Esophagus squamous epithelium (tissue), 4 donors: ENCODE results near the gene MEA1.

Experiments used
- POLR2A ChIP-seq, 4 donors: fragments of 450-650 bp; IDR thresholded peaks; one replicate each; pipeline ENCODE4 v1.6.1; 2017; ENCODE audit warnings: antibody characterized with exemption in 4 of 4, mild to moderate bottlenecking in 4 of 4, moderate library complexity in 3 of 4
- TF ChIP-seq, protein P1 (sequence below), 6 experiments: fragments of 450-650 bp in 4 of 6; fragments of 200-600 bp in 2 of 6; sonication (generic) in 2 of 6; IDR thresholded peaks; one replicate each; pipeline ENCODE4 v1.5.1; 2016 to 2019; ENCODE audit warnings: antibody characterized with exemption in 6 of 6, mild to moderate bottlenecking in 4 of 6, moderate library complexity in 4 of 6

DNA sequence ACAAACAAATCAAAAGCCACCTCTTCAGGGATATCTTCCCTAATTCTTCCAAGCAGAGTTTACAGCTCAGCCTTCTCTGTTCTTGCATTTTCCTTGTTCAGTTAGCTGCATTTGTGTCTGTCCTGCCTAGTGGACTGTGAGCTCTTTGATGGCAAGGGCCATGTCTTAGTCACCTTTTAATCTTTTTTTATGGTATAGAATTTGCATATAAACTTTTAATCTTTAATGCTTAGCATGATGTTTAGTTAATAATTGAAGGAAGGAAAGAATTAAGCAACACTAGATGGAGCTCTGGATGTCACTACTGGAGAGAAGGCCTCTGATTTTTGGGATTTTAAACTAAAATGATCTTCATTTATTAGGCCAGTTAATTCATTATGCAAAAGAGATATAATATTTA is 17.2 kb downstream of the MEA1 start:
- TF ChIP-seq, protein P1, sequence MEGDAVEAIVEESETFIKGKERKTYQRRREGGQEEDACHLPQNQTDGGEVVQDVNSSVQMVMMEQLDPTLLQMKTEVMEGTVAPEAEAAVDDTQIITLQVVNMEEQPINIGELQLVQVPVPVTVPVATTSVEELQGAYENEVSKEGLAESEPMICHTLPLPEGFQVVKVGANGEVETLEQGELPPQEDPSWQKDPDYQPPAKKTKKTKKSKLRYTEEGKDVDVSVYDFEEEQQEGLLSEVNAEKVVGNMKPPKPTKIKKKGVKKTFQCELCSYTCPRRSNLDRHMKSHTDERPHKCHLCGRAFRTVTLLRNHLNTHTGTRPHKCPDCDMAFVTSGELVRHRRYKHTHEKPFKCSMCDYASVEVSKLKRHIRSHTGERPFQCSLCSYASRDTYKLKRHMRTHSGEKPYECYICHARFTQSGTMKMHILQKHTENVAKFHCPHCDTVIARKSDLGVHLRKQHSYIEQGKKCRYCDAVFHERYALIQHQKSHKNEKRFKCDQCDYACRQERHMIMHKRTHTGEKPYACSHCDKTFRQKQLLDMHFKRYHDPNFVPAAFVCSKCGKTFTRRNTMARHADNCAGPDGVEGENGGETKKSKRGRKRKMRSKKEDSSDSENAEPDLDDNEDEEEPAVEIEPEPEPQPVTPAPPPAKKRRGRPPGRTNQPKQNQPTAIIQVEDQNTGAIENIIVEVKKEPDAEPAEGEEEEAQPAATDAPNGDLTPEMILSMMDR (IDR thresholded peaks at IDR 0.05): no peak
- no peak for TF ChIP-seq POLR2A (IDR thresholded peaks at IDR 0.05)
